SK-N-SH treated with all-trans-retinoic acid at 6 μM for 48 hours (cell line): ENCODE measurements around the gene STK32A.

Source experiments
- ATAC-seq: fragments of 200-7000 bp; cut with Tn5 transposase; 3 replicates; pipeline ENCODE4 v1.9.1; 2020; ENCODE audit warnings: mild to moderate bottlenecking, moderate library complexity
- ARNTL ChIP-seq: fragments of 450-650 bp; formaldehyde crosslinking; IDR thresholded peaks from 2 replicates; pipeline ENCODE4 v1.5.0; 2020; ENCODE audit warnings: low read depth, mild to moderate bottlenecking, moderate library complexity, borderline replicate concordance
- CREB5 ChIP-seq: fragments of 250-450 bp; sonication (Bioruptor Pico); IDR thresholded peaks from 2 replicates; pipeline ENCODE4 v1.5.1; 2020; ENCODE audit warnings: low read depth, mild to moderate bottlenecking, moderate library complexity
- CSDC2 ChIP-seq: fragments of 250-450 bp; sonication (Bioruptor Pico); IDR thresholded peaks from 2 replicates; pipeline ENCODE4 v1.5.0; 2020; ENCODE audit warnings: mild to moderate bottlenecking, moderate library complexity
- ESRRG ChIP-seq: fragments of 250-450 bp; sonication (Bioruptor Pico); IDR thresholded peaks from 2 replicates; pipeline ENCODE4 v1.6.1; 2021; ENCODE audit warnings: mild to moderate bottlenecking
- GLIS3 ChIP-seq: fragments of 250-450 bp; sonication (Bioruptor Pico); IDR thresholded peaks from 2 replicates; pipeline ENCODE4 v1.5.0; 2020; ENCODE audit warnings: mild to moderate bottlenecking, moderate library complexity
- ISL1 ChIP-seq: fragments of 250-450 bp; sonication (Bioruptor Pico); IDR thresholded peaks from 2 replicates; pipeline ENCODE4 v2.1.2; 2022; ENCODE audit warnings: mild to moderate bottlenecking, moderate library complexity
- OSR1 ChIP-seq: fragments of 250-450 bp; sonication (Bioruptor Pico); IDR thresholded peaks from 2 replicates; pipeline ENCODE4 v1.8.0; 2022; ENCODE audit warnings: moderate library complexity, mild to moderate bottlenecking, inconsistent platforms
- PATZ1 ChIP-seq: fragments of 250-450 bp; sonication (Bioruptor Pico); IDR thresholded peaks from 2 replicates; pipeline ENCODE4 v1.8.0; 2020; ENCODE audit warnings: mild to moderate bottlenecking, moderate library complexity, borderline replicate concordance
- SNAI2 ChIP-seq: fragments of 250-450 bp; sonication (Bioruptor Pico); IDR thresholded peaks from 2 replicates; pipeline ENCODE4 v1.5.0; 2020; ENCODE audit warnings: mild to moderate bottlenecking, moderate library complexity
- TCF4 ChIP-seq: fragments of 250-450 bp; sonication (Bioruptor Pico); IDR thresholded peaks from 2 replicates; pipeline ENCODE4 v1.8.0; 2021; ENCODE audit warnings: mild to moderate bottlenecking, moderate library complexity, borderline replicate concordance
- TOX ChIP-seq: fragments of 250-450 bp; sonication (Bioruptor Pico); IDR thresholded peaks from 2 replicates; pipeline ENCODE4 v1.8.0; 2021; ENCODE audit warnings: mild to moderate bottlenecking, moderate library complexity, borderline replicate concordance
- ZC3H10 ChIP-seq: fragments of 250-450 bp; sonication (Bioruptor Pico); IDR thresholded peaks from 2 replicates; pipeline ENCODE4 v1.5.1; 2021; ENCODE audit warnings: mild to moderate bottlenecking, moderate library complexity
- ZFP3 ChIP-seq: fragments of 250-450 bp; sonication (Bioruptor Pico); IDR thresholded peaks from 2 replicates; pipeline ENCODE4 v1.5.0; 2020; ENCODE audit warnings: mild to moderate bottlenecking, moderate library complexity
- ZFP30 ChIP-seq: fragments of 450-650 bp; formaldehyde crosslinking; IDR thresholded peaks from 2 replicates; pipeline ENCODE4 v1.5.0; 2022; ENCODE audit warnings: mild to moderate bottlenecking, moderate library complexity
- ZNF565 ChIP-seq: fragments of 450-650 bp; formaldehyde crosslinking; conservative IDR thresholded peaks from 2 replicates; pipeline ENCODE4 v1.5.0; 2020; ENCODE audit warnings: low read depth, mild to moderate bottlenecking, moderate library complexity
- ZNF70 ChIP-seq: fragments of 450-650 bp; formaldehyde crosslinking; IDR thresholded peaks from 2 replicates; pipeline ENCODE4 v1.5.0; 2020; ENCODE audit warnings: mild to moderate bottlenecking, moderate library complexity
- ZNF8 ChIP-seq: fragments of 450-650 bp; formaldehyde crosslinking; IDR thresholded peaks from 2 replicates; pipeline ENCODE4 v1.5.0; 2020; ENCODE audit warnings: mild to moderate bottlenecking, moderate library complexity
- TF ChIP-seq, protein P1 (sequence below): fragments of 250-450 bp; sonication (Bioruptor Pico); IDR thresholded peaks from 2 replicates; pipeline ENCODE4 v1.8.0; 2021; ENCODE audit warnings: low read depth, mild to moderate bottlenecking, moderate library complexity, borderline replicate concordance
- TF ChIP-seq, protein P2 (sequence below): fragments of 250-450 bp; sonication (Bioruptor Pico); IDR thresholded peaks from 2 replicates; pipeline ENCODE4 v1.5.0; 2020; ENCODE audit warnings: mild to moderate bottlenecking, moderate library complexity
- TF ChIP-seq, protein P3 (sequence below): fragments of 250-450 bp; sonication (Bioruptor Pico); IDR thresholded peaks from 2 replicates; pipeline ENCODE4 v1.5.1; 2021; ENCODE audit warnings: mild to moderate bottlenecking, moderate library complexity

STK32A gene

DNA sequence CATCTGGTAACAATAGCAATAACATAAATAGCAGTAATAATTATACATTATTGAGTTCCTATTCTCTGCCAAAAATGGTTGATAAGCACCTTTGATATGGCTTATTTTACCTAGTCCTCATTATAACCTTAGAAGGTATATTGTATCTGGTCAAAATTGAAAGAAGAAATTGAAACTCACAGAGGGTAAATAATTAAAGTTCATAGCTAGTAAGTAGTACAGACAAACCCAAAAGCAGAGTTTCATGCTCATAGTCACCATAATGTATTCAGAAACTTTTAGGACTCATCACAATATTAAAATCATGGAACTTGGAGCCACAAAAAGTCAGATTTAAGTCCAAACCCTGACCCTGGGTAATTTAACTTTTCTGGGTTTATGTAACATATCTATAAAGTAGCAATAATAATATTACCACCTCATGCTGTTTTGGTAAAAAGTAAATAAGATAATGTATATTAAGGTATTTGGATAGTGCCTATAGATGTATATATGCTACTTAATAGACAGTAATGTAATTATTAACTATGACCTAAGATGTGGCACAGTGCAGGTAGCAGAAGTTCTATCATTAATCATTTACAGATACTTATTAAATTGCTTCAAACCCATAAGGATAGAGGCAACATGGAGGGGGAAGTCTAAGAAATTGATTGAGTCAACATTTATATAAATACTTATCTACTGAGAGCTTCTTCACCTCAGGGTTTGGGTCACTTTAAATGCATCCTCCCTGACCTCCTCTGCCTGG lies 32.4 kb downstream of the STK32A start:
- ATAC-seq: no peak
- no peak for TF ChIP-seq PATZ1 (CRISPR knock-in tag)
- no peak for TF ChIP-seq ZNF565 (CRISPR knock-in tag)
- no peak for TF ChIP-seq SNAI2 (CRISPR knock-in tag)
- no peak for TF ChIP-seq GLIS3 (CRISPR knock-in tag)
- no peak for TF ChIP-seq ZNF70
- TF ChIP-seq, protein P1, sequence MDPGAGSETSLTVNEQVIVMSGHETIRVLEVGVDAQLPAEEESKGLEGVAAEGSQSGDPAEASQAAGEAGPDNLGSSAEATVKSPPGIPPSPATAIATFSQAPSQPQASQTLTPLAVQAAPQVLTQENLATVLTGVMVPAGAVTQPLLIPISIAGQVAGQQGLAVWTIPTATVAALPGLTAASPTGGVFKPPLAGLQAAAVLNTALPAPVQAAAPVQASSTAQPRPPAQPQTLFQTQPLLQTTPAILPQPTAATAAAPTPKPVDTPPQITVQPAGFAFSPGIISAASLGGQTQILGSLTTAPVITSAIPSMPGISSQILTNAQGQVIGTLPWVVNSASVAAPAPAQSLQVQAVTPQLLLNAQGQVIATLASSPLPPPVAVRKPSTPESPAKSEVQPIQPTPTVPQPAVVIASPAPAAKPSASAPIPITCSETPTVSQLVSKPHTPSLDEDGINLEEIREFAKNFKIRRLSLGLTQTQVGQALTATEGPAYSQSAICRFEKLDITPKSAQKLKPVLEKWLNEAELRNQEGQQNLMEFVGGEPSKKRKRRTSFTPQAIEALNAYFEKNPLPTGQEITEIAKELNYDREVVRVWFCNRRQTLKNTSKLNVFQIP (CRISPR knock-in tag): no peak

DNA sequence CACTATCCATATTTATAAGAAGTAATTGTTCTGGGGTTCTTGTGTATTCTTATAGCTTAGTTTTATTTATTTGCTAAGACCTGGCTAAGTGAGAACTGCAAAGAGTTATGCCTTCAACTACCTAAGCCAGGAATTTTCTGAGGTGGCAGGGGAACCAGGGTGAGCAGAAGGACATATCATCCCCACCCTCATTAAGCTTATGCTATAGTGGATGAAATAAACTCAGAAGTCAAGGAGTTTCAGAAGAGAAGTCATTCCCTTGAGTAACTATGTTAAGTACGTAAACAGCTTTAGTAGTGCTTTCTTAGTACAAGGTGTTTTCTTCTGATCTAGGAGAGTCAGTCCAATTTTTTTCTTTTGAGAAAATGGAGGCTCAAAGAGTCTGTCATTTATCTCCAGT lies 41.7 kb downstream of the STK32A start:
- ATAC-seq: no peak
- TF ChIP-seq ZFP3 (CRISPR knock-in tag) (no peak), ZFP30 (CRISPR knock-in tag) (no peak), CREB5 (CRISPR knock-in tag) (no peak), OSR1 (no peak), ZNF565 (CRISPR knock-in tag) (no peak), SNAI2 (CRISPR knock-in tag) (no peak), ZNF70 (no peak), ISL1 (CRISPR knock-in tag) (no peak), CSDC2 (CRISPR knock-in tag) (no peak), TOX (CRISPR knock-in tag) (no peak), PATZ1 (CRISPR knock-in tag) (no peak), ZNF8 (CRISPR knock-in tag) (no peak), TCF4 (CRISPR knock-in tag) (no peak), ARNTL (CRISPR knock-in tag) (no peak), ESRRG (CRISPR knock-in tag) (no peak), GLIS3 (CRISPR knock-in tag) (no peak), ZC3H10 (no peak)
- TF ChIP-seq, protein P1 (CRISPR knock-in tag): no peak
- TF ChIP-seq, protein P2, sequence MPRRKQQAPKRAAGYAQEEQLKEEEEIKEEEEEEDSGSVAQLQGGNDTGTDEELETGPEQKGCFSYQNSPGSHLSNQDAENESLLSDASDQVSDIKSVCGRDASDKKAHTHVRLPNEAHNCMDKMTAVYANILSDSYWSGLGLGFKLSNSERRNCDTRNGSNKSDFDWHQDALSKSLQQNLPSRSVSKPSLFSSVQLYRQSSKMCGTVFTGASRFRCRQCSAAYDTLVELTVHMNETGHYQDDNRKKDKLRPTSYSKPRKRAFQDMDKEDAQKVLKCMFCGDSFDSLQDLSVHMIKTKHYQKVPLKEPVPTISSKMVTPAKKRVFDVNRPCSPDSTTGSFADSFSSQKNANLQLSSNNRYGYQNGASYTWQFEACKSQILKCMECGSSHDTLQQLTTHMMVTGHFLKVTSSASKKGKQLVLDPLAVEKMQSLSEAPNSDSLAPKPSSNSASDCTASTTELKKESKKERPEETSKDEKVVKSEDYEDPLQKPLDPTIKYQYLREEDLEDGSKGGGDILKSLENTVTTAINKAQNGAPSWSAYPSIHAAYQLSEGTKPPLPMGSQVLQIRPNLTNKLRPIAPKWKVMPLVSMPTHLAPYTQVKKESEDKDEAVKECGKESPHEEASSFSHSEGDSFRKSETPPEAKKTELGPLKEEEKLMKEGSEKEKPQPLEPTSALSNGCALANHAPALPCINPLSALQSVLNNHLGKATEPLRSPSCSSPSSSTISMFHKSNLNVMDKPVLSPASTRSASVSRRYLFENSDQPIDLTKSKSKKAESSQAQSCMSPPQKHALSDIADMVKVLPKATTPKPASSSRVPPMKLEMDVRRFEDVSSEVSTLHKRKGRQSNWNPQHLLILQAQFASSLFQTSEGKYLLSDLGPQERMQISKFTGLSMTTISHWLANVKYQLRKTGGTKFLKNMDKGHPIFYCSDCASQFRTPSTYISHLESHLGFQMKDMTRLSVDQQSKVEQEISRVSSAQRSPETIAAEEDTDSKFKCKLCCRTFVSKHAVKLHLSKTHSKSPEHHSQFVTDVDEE (CRISPR knock-in tag): no peak
- TF ChIP-seq, protein P3, sequence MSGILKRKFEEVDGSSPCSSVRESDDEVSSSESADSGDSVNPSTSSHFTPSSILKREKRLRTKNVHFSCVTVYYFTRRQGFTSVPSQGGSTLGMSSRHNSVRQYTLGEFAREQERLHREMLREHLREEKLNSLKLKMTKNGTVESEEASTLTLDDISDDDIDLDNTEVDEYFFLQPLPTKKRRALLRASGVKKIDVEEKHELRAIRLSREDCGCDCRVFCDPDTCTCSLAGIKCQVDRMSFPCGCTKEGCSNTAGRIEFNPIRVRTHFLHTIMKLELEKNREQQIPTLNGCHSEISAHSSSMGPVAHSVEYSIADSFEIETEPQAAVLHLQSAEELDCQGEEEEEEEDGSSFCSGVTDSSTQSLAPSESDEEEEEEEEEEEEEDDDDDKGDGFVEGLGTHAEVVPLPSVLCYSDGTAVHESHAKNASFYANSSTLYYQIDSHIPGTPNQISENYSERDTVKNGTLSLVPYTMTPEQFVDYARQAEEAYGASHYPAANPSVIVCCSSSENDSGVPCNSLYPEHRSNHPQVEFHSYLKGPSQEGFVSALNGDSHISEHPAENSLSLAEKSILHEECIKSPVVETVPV (CRISPR knock-in tag): no peak
